Right lobe of liver (tissue), 6 donors: ENCODE measurements around the gene NSRP1. TPM values are rescaled to one million over a fixed set of nuclear protein-coding genes. Genes with fewer than 3 reads are reported as not detected.

Experiments used
- ATAC-seq, 4 donors: fragments of 200-7000 bp; cut with Tn5 transposase; one replicate each; pipeline ENCODE4 v1.9.1; 2020; ENCODE audit warnings: mild to moderate bottlenecking in 4 of 4, moderate library complexity in 4 of 4
- DNase-seq, 3 donors: peaks; one replicate each; pipeline ENCODE4 v3.0.0-alpha.2; 2020
- H3K27ac ChIP-seq, 3 donors: fragments of 200-600 bp; one replicate each; pipeline ENCODE4 v1.8.0; 2022
- H3K27me3 ChIP-seq, 2 donors: fragments of 200-600 bp; one replicate each; pipeline ENCODE4 v1.8.0; 2022
- H3K36me3 ChIP-seq, 4 donors: fragments of 200-600 bp; sonication (generic) in 1 of 4; one replicate each; pipeline versions ENCODE4 v1.5.1 to v1.8.0; 2017 to 2022; ENCODE audit warnings: control low read depth in 1 of 4
- H3K4me1 ChIP-seq, 4 donors: fragments of 200-600 bp; sonication (generic) in 1 of 4; one replicate each; pipeline versions ENCODE4 v1.5.1 to v1.8.0; 2017 to 2022; ENCODE audit warnings: control low read depth in 1 of 4
- H3K4me3 ChIP-seq, 3 donors: fragments of 200-600 bp; one replicate each; pipeline ENCODE4 v1.8.0; 2022
- H3K9me3 ChIP-seq, 4 donors: fragments of 200-600 bp; sonication (generic) in 1 of 4; one replicate each; pipeline versions ENCODE4 v1.5.1 to v1.8.0; 2017 to 2022; ENCODE audit warnings: control low read depth in 1 of 4
- CTCF ChIP-seq, 4 donors: fragments of 200-600 bp in 3 of 4; fragments of 450-650 bp in 1 of 4; IDR thresholded peaks; one replicate each; pipeline versions ENCODE4 v1.5.1 to v1.8.0; 2016 to 2022; ENCODE audit warnings: antibody characterized with exemption in 4 of 4, mild to moderate bottlenecking in 2 of 4
- POLR2A ChIP-seq: fragments of 450-650 bp; IDR thresholded peaks from one replicate; pipeline ENCODE4 v1.6.1; 2017; ENCODE audit warnings: antibody characterized with exemption, mild to moderate bottlenecking
- WGBS: methylation state at CpG from one replicate; pipeline ENCODE4 v1.1.6; 2018; ENCODE audit warnings: low coverage, low lambda C conversion rate; ENCODE audit not compliant: insufficient coverage; ENCODE audit errors: missing lambda C conversion rate; 5-methylcytosine and 5-hydroxymethylcytosine counted together
- intact Hi-C, 2 donors: fragments of 100-400 bp; cut with DNase I; formaldehyde crosslinking; loops; one replicate each; pipeline versions ENCODE4 v1.11.2 to v1.14.1; 2022
- total RNA-seq, 6 experiments: library from RNA; depleted of rRNA in 2 of 6; stranded (reverse); fragments of >200 nt in 2 of 6; fragmentation: NEBNext Ultra II Directional in 3 of 6; extraction: Animal tissue kit (Norgen Biotek cat#: 25700) in 3 of 6; gene quantifications; one replicate each; pipeline versions ENCODE4 v1.1.0 to v1.2.4, GENCODE V29; 2016 to 2023
- donor health status: DM: no; HTN: yes; CAD: no.
- donor health status: DM: no; HTN: no; CAD: no.
- donor health status: DM: no; HTN: no; CAD: no.
- donor health status: DM: no; HTN: yes; CAD: no.
- donor health status: DM: no; HTN: yes; CAD: no.

NSRP1 gene
- total RNA-seq, 6 experiments from 2014 or later = 5.8 to 11.7 (median 8.1) TPM

- DNase-seq (no peak), ATAC-seq (no peak)
- H3K9me3 ChIP-seq = no peaks in the 10 kb centered on the region
- H3K27me3 ChIP-seq = no peaks in the 10 kb centered on the region
- H3K4me1 ChIP-seq = no peaks in the 10 kb centered on the region
- no peak overlapping the region for H3K4me3 ChIP-seq
- intact Hi-C loops = no loop called here
- H3K36me3 ChIP-seq = no peaks in the 10 kb centered on the region
- TF ChIP-seq CTCF (IDR thresholded peaks at IDR 0.05) (no peak), POLR2A (no peak)
- WGBS = 44% methylated on average over 3 of the region's 3 CpGs
- H3K27ac ChIP-seq = no peak overlapping the region
Observed at GRCh38 chr17:30208214-30208613, 91.6 kb downstream of the NSRP1 start.

GRCh38 chr17:30209930-30210329 lies 93.3 kb downstream of the NSRP1 start:
- Histone ChIP-seq H3K36me3 (no peaks in the 10 kb centered on the region), H3K4me3 (no peak overlapping the region), H3K27me3 (no peaks in the 10 kb centered on the region), H3K27ac (no peak overlapping the region), H3K9me3 (no peaks in the 10 kb centered on the region), H3K4me1 (no peaks in the 10 kb centered on the region)
- DNase-seq = no peak
- intact Hi-C loops = no loop called here
- 85% methylated on average over 4 of the region's 7 CpGs for WGBS
- ATAC-seq = no peak
- TF ChIP-seq CTCF (IDR thresholded peaks at IDR 0.05) = no peak
- no peak for TF ChIP-seq POLR2A

GRCh38 chr17:30210366-30210765 lies 93.8 kb downstream of the NSRP1 start:
- intact Hi-C loops = no loop called here
- Histone ChIP-seq H3K9me3 (no peaks in the 10 kb centered on the region), H3K36me3 (no peaks in the 10 kb centered on the region), H3K4me3 (no peak overlapping the region), H3K4me1 (no peaks in the 10 kb centered on the region), H3K27me3 (no peaks in the 10 kb centered on the region), H3K27ac (no peak overlapping the region)
- ATAC-seq = no peak
- 80% methylated on average over 1 of the region's 11 CpGs for WGBS
- TF ChIP-seq CTCF (IDR thresholded peaks at IDR 0.05) (no peak), POLR2A (no peak)
- DNase-seq = no peak

GRCh38 chr17:30210901-30211300 lies 94.3 kb downstream of the NSRP1 start:
- no peak for DNase-seq

More at GRCh38 chr17:30210901-30211300, 94.3 kb downstream of the NSRP1 start:
- H3K4me3 ChIP-seq = no peak overlapping the region
- no peak overlapping the region for H3K27ac ChIP-seq
- no peaks in the 10 kb centered on the region for H3K4me1 ChIP-seq
- no peak for ATAC-seq
- WGBS = 81% methylated on average over 3 of the region's 10 CpGs
- no peaks in the 10 kb centered on the region for H3K9me3 ChIP-seq
- H3K27me3 ChIP-seq = no peaks in the 10 kb centered on the region
- no peak for TF ChIP-seq CTCF (IDR thresholded peaks at IDR 0.05)
- TF ChIP-seq POLR2A = no peak
- intact Hi-C loops = no loop called here
- H3K36me3 ChIP-seq = no peaks in the 10 kb centered on the region
